ENCODE results near the gene RHBDL2.

DNA sequence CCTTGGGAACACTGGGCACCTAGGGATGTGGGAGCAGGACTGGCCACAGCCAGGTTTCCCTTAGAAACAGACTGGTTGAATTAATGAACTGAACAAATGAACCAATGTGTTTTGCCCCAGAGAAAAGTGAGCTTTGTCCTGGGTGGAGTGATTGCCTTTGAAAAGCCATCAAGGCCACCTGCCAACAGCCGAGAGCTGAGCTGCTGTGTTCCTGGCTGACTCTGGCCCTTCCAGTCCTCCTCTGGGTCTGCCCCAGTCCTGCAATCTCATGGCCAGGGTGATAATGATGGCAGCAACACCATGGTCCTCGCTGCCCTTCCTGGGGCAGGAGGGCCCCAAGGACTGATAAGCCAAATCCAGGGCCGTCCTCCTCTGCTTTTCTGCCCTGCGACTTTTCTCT, 42.1 kb downstream of the RHBDL2 start:
- no peak for TF ChIP-seq TAF1 (IDR thresholded peaks at IDR 0.05; ENCODE audit: borderline replicate concordance, insufficient read depth, low read length)
- TF ChIP-seq, protein P1, sequence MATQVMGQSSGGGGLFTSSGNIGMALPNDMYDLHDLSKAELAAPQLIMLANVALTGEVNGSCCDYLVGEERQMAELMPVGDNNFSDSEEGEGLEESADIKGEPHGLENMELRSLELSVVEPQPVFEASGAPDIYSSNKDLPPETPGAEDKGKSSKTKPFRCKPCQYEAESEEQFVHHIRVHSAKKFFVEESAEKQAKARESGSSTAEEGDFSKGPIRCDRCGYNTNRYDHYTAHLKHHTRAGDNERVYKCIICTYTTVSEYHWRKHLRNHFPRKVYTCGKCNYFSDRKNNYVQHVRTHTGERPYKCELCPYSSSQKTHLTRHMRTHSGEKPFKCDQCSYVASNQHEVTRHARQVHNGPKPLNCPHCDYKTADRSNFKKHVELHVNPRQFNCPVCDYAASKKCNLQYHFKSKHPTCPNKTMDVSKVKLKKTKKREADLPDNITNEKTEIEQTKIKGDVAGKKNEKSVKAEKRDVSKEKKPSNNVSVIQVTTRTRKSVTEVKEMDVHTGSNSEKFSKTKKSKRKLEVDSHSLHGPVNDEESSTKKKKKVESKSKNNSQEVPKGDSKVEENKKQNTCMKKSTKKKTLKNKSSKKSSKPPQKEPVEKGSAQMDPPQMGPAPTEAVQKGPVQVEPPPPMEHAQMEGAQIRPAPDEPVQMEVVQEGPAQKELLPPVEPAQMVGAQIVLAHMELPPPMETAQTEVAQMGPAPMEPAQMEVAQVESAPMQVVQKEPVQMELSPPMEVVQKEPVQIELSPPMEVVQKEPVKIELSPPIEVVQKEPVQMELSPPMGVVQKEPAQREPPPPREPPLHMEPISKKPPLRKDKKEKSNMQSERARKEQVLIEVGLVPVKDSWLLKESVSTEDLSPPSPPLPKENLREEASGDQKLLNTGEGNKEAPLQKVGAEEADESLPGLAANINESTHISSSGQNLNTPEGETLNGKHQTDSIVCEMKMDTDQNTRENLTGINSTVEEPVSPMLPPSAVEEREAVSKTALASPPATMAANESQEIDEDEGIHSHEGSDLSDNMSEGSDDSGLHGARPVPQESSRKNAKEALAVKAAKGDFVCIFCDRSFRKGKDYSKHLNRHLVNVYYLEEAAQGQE (IDR thresholded peaks at IDR 0.05; ENCODE audit: insufficient read depth in 1 of 2, low read depth in 2 of 2, low read length in 2 of 2) = no peak
- TF ChIP-seq POLR2AphosphoS5 (IDR thresholded peaks at IDR 0.05; ENCODE audit: low read depth, low read length) = no peak
- no peak for TF ChIP-seq SIN3A (IDR thresholded peaks at IDR 0.05; ENCODE audit: borderline replicate concordance, insufficient read depth, low read length)
- no peak for TF ChIP-seq FOXP2 (optimal IDR thresholded peaks at IDR 0.05; ENCODE audit: borderline replicate concordance, extremely low read depth, extremely low read length, insufficient read depth)

All from PFSK-1 (cell line).